HUES64 (cell line): Measurements from ENCODE around the gene ENPP7.

ENCODE experiments used
- H3K27ac ChIP-seq: 2 replicates; pipeline ENCODE4 v1.7.0; 2013; ENCODE audit warnings: low read depth, low read length, inconsistent platforms
- H3K27me3 ChIP-seq: 2 replicates; pipeline ENCODE4 v1.6.1; 2013; ENCODE audit warnings: mild to moderate bottlenecking, low read length; ENCODE audit not compliant: insufficient read depth
- H3K36me3 ChIP-seq: 2 replicates; pipeline ENCODE4 v1.6.1; 2013; ENCODE audit warnings: mild to moderate bottlenecking, low read length; ENCODE audit not compliant: insufficient read depth
- H3K4me1 ChIP-seq: 2 replicates; pipeline ENCODE4 v1.6.1; 2013; ENCODE audit warnings: mild to moderate bottlenecking, low read length, moderate library complexity; ENCODE audit not compliant: insufficient read depth
- H3K4me3 ChIP-seq: 2 replicates; pipeline ENCODE4 v1.5.1; 2013; ENCODE audit warnings: mild to moderate bottlenecking, low read length, moderate library complexity
- H3K9ac ChIP-seq: 2 replicates; pipeline ENCODE4 v1.6.1; 2013; ENCODE audit warnings: mild to moderate bottlenecking, low read depth, low read length
- H3K9me3 ChIP-seq: 2 replicates; pipeline ENCODE4 v1.6.1; 2013; ENCODE audit warnings: low read depth, low read length; ENCODE audit not compliant: insufficient read depth
- WGBS: fragments of 150-250, 120-280 bp; methylation state at CpG from one replicate; pipeline ENCODE4 v1.1.7; 2013; ENCODE audit warnings: missing lambda C conversion rate; 5-methylcytosine and 5-hydroxymethylcytosine counted together

ENPP7 gene

GRCh38 chr17:79775632-79776031, 44.9 kb downstream of the ENPP7 start:
- Histone ChIP-seq H3K27me3 (peaks cover 14% of the 10 kb centered on the region; the same call in 1 of the 2 replicates), H3K4me1 (peaks cover 31% of the 10 kb centered on the region), H3K9ac (no peak overlapping the region), H3K9me3 (no peaks in the 10 kb centered on the region), H3K4me3 (no peak overlapping the region), H3K36me3 (peaks cover 14% of the 10 kb centered on the region), H3K27ac (no peak overlapping the region)
- WGBS = 83% methylated on average over 4 of the region's 6 CpGs

GRCh38 chr17:79776376-79777119, 45.8 kb downstream of the ENPP7 start:
- H3K4me3 ChIP-seq = peak overlapping the region; percentile 54
- peak overlapping the region; percentile 70 for H3K9ac ChIP-seq
- H3K27ac ChIP-seq = peak overlapping the region; percentile 85; the same call in 1 of the 2 replicates
- H3K36me3 ChIP-seq = peaks cover 23% of the 10 kb centered on the region
- 11% methylated on average over 11 of the region's 11 CpGs for WGBS
- no peaks in the 10 kb centered on the region for H3K9me3 ChIP-seq
- peaks cover 14% of the 10 kb centered on the region; the same call in 1 of the 2 replicates for H3K27me3 ChIP-seq
- peaks cover 31% of the 10 kb centered on the region for H3K4me1 ChIP-seq

- no peaks in the 10 kb centered on the region for H3K9me3 ChIP-seq
- WGBS = under 1% methylated on average over 44 of the region's 51 CpGs
- peaks cover 14% of the 10 kb centered on the region; the same call in 1 of the 2 replicates for H3K27me3 ChIP-seq
- peak overlapping the region; percentile 85 for H3K27ac ChIP-seq
- H3K36me3 ChIP-seq = peaks cover 31% of the 10 kb centered on the region
- H3K9ac ChIP-seq = peak overlapping the region; percentile 70
- H3K4me3 ChIP-seq = peak overlapping the region; percentile 54
- peaks cover 31% of the 10 kb centered on the region for H3K4me1 ChIP-seq
Observed at GRCh38 chr17:79777120-79777893, 46.6 kb downstream of the ENPP7 start.

- peaks cover 38% of the 10 kb centered on the region for H3K36me3 ChIP-seq
- H3K9ac ChIP-seq = peak within 1 kb of the TSS; percentile 90
- H3K9me3 ChIP-seq = no peaks in the 10 kb centered on the region
- H3K4me1 ChIP-seq = peaks cover 31% of the 10 kb centered on the region
- H3K27me3 ChIP-seq = peaks cover 14% of the 10 kb centered on the region; the same call in 1 of the 2 replicates
- WGBS = under 1% methylated on average over 90 of the region's 96 CpGs
- H3K4me3 ChIP-seq = peak within 1 kb of the TSS; percentile 86
- H3K27ac ChIP-seq = peak within 1 kb of the TSS; percentile 95
Observed at GRCh38 chr17:79777894-79778503, 47.3 kb downstream of the ENPP7 start, which contains the start of gene CBX2. Gene CBX2, plus strand, starts transcription at chr17:79778148. Its CDS starts 88 bp downstream, at chr17:79778236.

GRCh38 chr17:79778504-79779083, 47.9 kb downstream of the ENPP7 start:
- H3K9me3 ChIP-seq = no peaks in the 10 kb centered on the region
- H3K4me1 ChIP-seq = peaks cover 31% of the 10 kb centered on the region
- H3K27ac ChIP-seq = peak overlapping the region; percentile 95; the same call in 1 of the 2 replicates
- H3K9ac ChIP-seq = peak overlapping the region; percentile 90
- 0% methylated on average over 46 of the region's 49 CpGs for WGBS
- peak overlapping the region; percentile 86 for H3K4me3 ChIP-seq
- H3K27me3 ChIP-seq = peaks cover 14% of the 10 kb centered on the region; the same call in 1 of the 2 replicates
- peaks cover 44% of the 10 kb centered on the region for H3K36me3 ChIP-seq

GRCh38 chr17:79779084-79779529, 48.4 kb downstream of the ENPP7 start:
- Histone ChIP-seq H3K27me3 (peaks cover 14% of the 10 kb centered on the region; the same call in 1 of the 2 replicates), H3K4me3 (peak overlapping the region; percentile 86), H3K36me3 (peaks cover 49% of the 10 kb centered on the region), H3K4me1 (peaks cover 31% of the 10 kb centered on the region), H3K9me3 (no peaks in the 10 kb centered on the region), H3K9ac (peak overlapping the region; percentile 90), H3K27ac (peak overlapping the region; percentile 95; the same call in 1 of the 2 replicates)
- WGBS = 8% methylated on average over 17 of the region's 17 CpGs

- Histone ChIP-seq H3K9me3 (no peaks in the 10 kb centered on the region), H3K27me3 (peaks cover 13% of the 10 kb centered on the region; the same call in 1 of the 2 replicates), H3K27ac (no peak overlapping the region), H3K36me3 (peaks cover 55% of the 10 kb centered on the region), H3K4me3 (peak overlapping the region; percentile 86), H3K4me1 (peaks cover 27% of the 10 kb centered on the region), H3K9ac (peak overlapping the region; percentile 90; the same call in 1 of the 2 replicates)
- WGBS = 93% methylated on average over 10 of the region's 10 CpGs
Observed at GRCh38 chr17:79779661-79780365, 49.1 kb downstream of the ENPP7 start.

GRCh38 chr17:79781012-79781650, 50.4 kb downstream of the ENPP7 start:
- H3K4me3 ChIP-seq = no peak overlapping the region
- 91% methylated on average over 12 of the region's 12 CpGs for WGBS
- H3K27ac ChIP-seq = no peak overlapping the region
- H3K36me3 ChIP-seq = peaks cover 66% of the 10 kb centered on the region
- no peaks in the 10 kb centered on the region for H3K27me3 ChIP-seq
- peaks cover 15% of the 10 kb centered on the region for H3K4me1 ChIP-seq
- no peak overlapping the region for H3K9ac ChIP-seq
- H3K9me3 ChIP-seq = no peaks in the 10 kb centered on the region

GRCh38 chr17:79781736-79782575, 51.2 kb downstream of the ENPP7 start:
- Histone ChIP-seq H3K27me3 (peaks cover under 1% of the 10 kb centered on the region), H3K4me3 (no peak overlapping the region), H3K27ac (no peak overlapping the region), H3K9ac (no peak overlapping the region), H3K36me3 (peaks cover 66% of the 10 kb centered on the region), H3K4me1 (peaks cover 6% of the 10 kb centered on the region), H3K9me3 (no peaks in the 10 kb centered on the region)
- WGBS = 95% methylated on average over 27 of the region's 27 CpGs
